Naive B cell (primary cell): Measurements from ENCODE around the gene BDNF. TPM values are rescaled to one million over a fixed set of nuclear protein-coding genes. Genes with fewer than 3 reads are reported as not detected.

Experiments
- ATAC-seq, 2 donors: fragments of 150-1000 bp; cut with Tn5 transposase; 2 replicates each; pipeline ENCODE4 v1.10.0; 2021; ENCODE audit warnings: low read depth in 2 of 2, mild to moderate bottlenecking in 2 of 2, moderate library complexity in 2 of 2
- DNase-seq: peaks from one replicate; pipeline ENCODE4 v3.0.0; 2022
- H3K27ac Mint-ChIP-seq, 6 donors: one replicate each; pipeline ENCODE4 v1.8.0; 2020 to 2022; ENCODE audit warnings: mild to moderate bottlenecking in 6 of 6, mixed read lengths in 6 of 6, moderate library complexity in 5 of 6, inconsistent platforms in 2 of 6
- H3K27me3 Mint-ChIP-seq, 3 donors: one replicate each; pipeline ENCODE4 v1.8.0; 2021 to 2022; ENCODE audit warnings: mixed read lengths in 3 of 3, mild to moderate bottlenecking in 1 of 3
- H3K36me3 Mint-ChIP-seq, 2 donors: one replicate each; pipeline ENCODE4 v1.8.0; 2020 to 2022; ENCODE audit warnings: mixed read lengths in 2 of 2, inconsistent platforms in 1 of 2, mild to moderate bottlenecking in 1 of 2
- H3K4me1 Mint-ChIP-seq, 3 donors: one replicate each; pipeline ENCODE4 v1.8.0; 2020 to 2022; ENCODE audit warnings: mixed read lengths in 3 of 3, inconsistent platforms in 1 of 3, mild to moderate bottlenecking in 1 of 3, moderate library complexity in 1 of 3
- H3K4me3 Mint-ChIP-seq, 8 donors: one replicate each; pipeline ENCODE4 v1.8.0; 2020 to 2022; ENCODE audit warnings: mild to moderate bottlenecking in 8 of 8, mixed read lengths in 8 of 8, moderate library complexity in 8 of 8, inconsistent platforms in 2 of 8
- H3K9me3 Mint-ChIP-seq, 7 donors: one replicate each; pipeline ENCODE4 v1.8.0; 2020 to 2022; ENCODE audit warnings: mixed read lengths in 7 of 7, mild to moderate bottlenecking in 5 of 7, inconsistent platforms in 2 of 7, moderate library complexity in 1 of 7
- polyA plus RNA-seq, 6 donors: library from polyadenylated mRNA; unstranded; fragments of 300-500 nt; fragmentation: Illumina TruSeq; gene quantifications; one replicate each; pipeline ENCODE4 v1.2.3, GENCODE V29; 2021; ENCODE audit warnings: low read depth in 6 of 6

The BDNF gene
- polyA plus RNA-seq, 6 donors from 2014 or later = 0.06 TPM; not detected in 5

- no peak for DNase-seq
- H3K36me3 Mint-ChIP-seq = no peaks in the 10 kb centered on the region
Observed at GRCh38 chr11:27701355-27702105, 1.3 kb upstream of the BDNF start.

GRCh38 chr11:27699926-27700350 lies 317 bp downstream of the BDNF start:
- peaks cover 0 to 4% (median 0%) of the 10 kb centered on the region in 7 donors for H3K9me3 Mint-ChIP-seq
- H3K27ac Mint-ChIP-seq = peak overlapping the region in 1 of 6 donors; percentile 53
- peaks cover 20 to 30% (median 28%) of the 10 kb centered on the region in 3 donors for H3K4me1 Mint-ChIP-seq
- H3K27me3 Mint-ChIP-seq = peaks cover 58 to 85% (median 80%) of the 10 kb centered on the region in 3 donors
- no peak for DNase-seq
- H3K4me3 Mint-ChIP-seq = peak overlapping the region in 6 of 8 donors; percentile 58 to 93 (median 70)
- no peak for ATAC-seq
- no peaks in the 10 kb centered on the region for H3K36me3 Mint-ChIP-seq

More at GRCh38 chr11:27701355-27702105, 1.3 kb upstream of the BDNF start:
- H3K27me3 Mint-ChIP-seq = peaks cover 66 to 82% (median 71%) of the 10 kb centered on the region in 3 donors
- H3K9me3 Mint-ChIP-seq = peaks cover 0 to 4% (median 0%) of the 10 kb centered on the region in 7 donors
- H3K4me1 Mint-ChIP-seq = peaks cover 20 to 30% (median 28%) of the 10 kb centered on the region in 3 donors
- peak overlapping the region in 1 of 6 donors; percentile 34 for H3K27ac Mint-ChIP-seq
- H3K4me3 Mint-ChIP-seq = peak overlapping the region; percentile 73 to 93 (median 84)
- peak; percentile 25 to 30 for ATAC-seq

- H3K27ac Mint-ChIP-seq = peak overlapping the region in 1 of 6 donors; percentile 53
- ATAC-seq (no peak), DNase-seq (no peak)
- H3K9me3 Mint-ChIP-seq = peaks cover 0 to 4% (median 0%) of the 10 kb centered on the region in 7 donors
- H3K36me3 Mint-ChIP-seq = no peaks in the 10 kb centered on the region
- H3K27me3 Mint-ChIP-seq = peaks cover 52 to 80% (median 74%) of the 10 kb centered on the region in 3 donors
- peak overlapping the region in 7 of 8 donors; percentile 58 to 93 (median 71) for H3K4me3 Mint-ChIP-seq
- H3K4me1 Mint-ChIP-seq = peaks cover 20 to 30% (median 28%) of the 10 kb centered on the region in 3 donors
Observed at GRCh38 chr11:27699242-27699925, 871 bp downstream of the BDNF start.

GRCh38 chr11:27698872-27699241 lies 1.4 kb downstream of the BDNF start:
- H3K27me3 Mint-ChIP-seq = peaks cover 55 to 79% (median 74%) of the 10 kb centered on the region in 3 donors
- peak; percentile 23 for DNase-seq
- no peaks in the 10 kb centered on the region for H3K36me3 Mint-ChIP-seq
- H3K4me1 Mint-ChIP-seq = peaks cover 20 to 30% (median 28%) of the 10 kb centered on the region in 3 donors
- peak overlapping the region in 6 of 8 donors; percentile 10 to 93 (median 67) for H3K4me3 Mint-ChIP-seq
- ATAC-seq = peak in 1 of 2 donors; percentile 58
- peaks cover 0 to 4% (median 0%) of the 10 kb centered on the region in 7 donors for H3K9me3 Mint-ChIP-seq
- no peak overlapping the region for H3K27ac Mint-ChIP-seq

GRCh38 chr11:27697679-27698275 lies 2.5 kb downstream of the BDNF start:
- DNase-seq = no peak
- Mint-ChIP-seq H3K36me3 (no peaks in the 10 kb centered on the region), H3K27ac (no peak overlapping the region), H3K27me3 (peaks cover 48 to 70% (median 69%) of the 10 kb centered on the region in 3 donors), H3K9me3 (peaks cover 0 to 4% (median 0%) of the 10 kb centered on the region in 7 donors), H3K4me3 (no peak overlapping the region), H3K4me1 (peaks cover 20 to 30% (median 28%) of the 10 kb centered on the region in 3 donors)
- no peak for ATAC-seq

- H3K4me3 Mint-ChIP-seq = no peak overlapping the region
- H3K36me3 Mint-ChIP-seq = no peaks in the 10 kb centered on the region
- H3K9me3 Mint-ChIP-seq = peaks cover 0 to 4% (median 0%) of the 10 kb centered on the region in 7 donors
- DNase-seq (no peak), ATAC-seq (no peak)
- H3K27ac Mint-ChIP-seq = no peak overlapping the region
- peaks cover 20 to 29% (median 28%) of the 10 kb centered on the region in 3 donors for H3K4me1 Mint-ChIP-seq
- H3K27me3 Mint-ChIP-seq = peaks cover 44 to 64% (median 62%) of the 10 kb centered on the region in 3 donors
Observed at GRCh38 chr11:27696961-27697360, 3.3 kb downstream of the BDNF start.

GRCh38 chr11:27696115-27696514 lies 4.1 kb downstream of the BDNF start:
- DNase-seq (no peak), ATAC-seq (no peak)
- peaks cover 17 to 23% (median 20%) of the 10 kb centered on the region in 3 donors for H3K4me1 Mint-ChIP-seq
- H3K4me3 Mint-ChIP-seq = no peak overlapping the region
- no peak overlapping the region for H3K27ac Mint-ChIP-seq
- no peaks in the 10 kb centered on the region for H3K36me3 Mint-ChIP-seq
- H3K9me3 Mint-ChIP-seq = peaks cover 0 to 4% (median 0%) of the 10 kb centered on the region in 7 donors
- H3K27me3 Mint-ChIP-seq = peaks cover 37 to 55% (median 53%) of the 10 kb centered on the region in 3 donors

- H3K27me3 Mint-ChIP-seq = peaks cover 35 to 48% (median 44%) of the 10 kb centered on the region in 3 donors
- ATAC-seq = no peak
Observed at GRCh38 chr11:27694992-27695391, 5.3 kb downstream of the BDNF start.

GRCh38 chr11:27693398-27693797 lies 6.9 kb downstream of the BDNF start:
- no peaks in the 10 kb centered on the region for H3K36me3 Mint-ChIP-seq
- H3K9me3 Mint-ChIP-seq = no peaks in the 10 kb centered on the region
- H3K27me3 Mint-ChIP-seq = peaks cover 24 to 32% (median 28%) of the 10 kb centered on the region in 3 donors
- H3K4me3 Mint-ChIP-seq = no peak overlapping the region
- no peak for ATAC-seq
- no peaks in the 10 kb centered on the region for H3K4me1 Mint-ChIP-seq
- no peak overlapping the region for H3K27ac Mint-ChIP-seq
- no peak for DNase-seq

More at GRCh38 chr11:27694992-27695391, 5.3 kb downstream of the BDNF start:
- no peak for DNase-seq
- H3K4me1 Mint-ChIP-seq = peaks cover 12 to 16% (median 15%) of the 10 kb centered on the region in 3 donors
- no peak overlapping the region for H3K4me3 Mint-ChIP-seq
- H3K27ac Mint-ChIP-seq = no peak overlapping the region
- no peaks in the 10 kb centered on the region for H3K36me3 Mint-ChIP-seq
- peaks cover 0 to 4% (median 0%) of the 10 kb centered on the region in 7 donors for H3K9me3 Mint-ChIP-seq

GRCh38 chr11:27692781-27693180 lies 7.5 kb downstream of the BDNF start:
- peaks cover 22 to 29% (median 23%) of the 10 kb centered on the region in 3 donors for H3K27me3 Mint-ChIP-seq
- H3K27ac Mint-ChIP-seq = no peak overlapping the region
- H3K36me3 Mint-ChIP-seq = no peaks in the 10 kb centered on the region
- no peak overlapping the region for H3K4me3 Mint-ChIP-seq
- no peaks in the 10 kb centered on the region for H3K9me3 Mint-ChIP-seq
- no peak for DNase-seq
- ATAC-seq = no peak
- H3K4me1 Mint-ChIP-seq = no peaks in the 10 kb centered on the region

- H3K27me3 Mint-ChIP-seq = peaks cover 0 to 6% (median 3%) of the 10 kb centered on the region in 3 donors
- H3K36me3 Mint-ChIP-seq = no peaks in the 10 kb centered on the region
- no peak for ATAC-seq
- H3K9me3 Mint-ChIP-seq = peaks cover 0 to 4% (median under 1%) of the 10 kb centered on the region in 7 donors
- no peak for DNase-seq
- H3K27ac Mint-ChIP-seq = no peak overlapping the region
- H3K4me3 Mint-ChIP-seq = no peak overlapping the region
- H3K4me1 Mint-ChIP-seq = no peaks in the 10 kb centered on the region
Observed at GRCh38 chr11:27688076-27688475, 12.2 kb downstream of the BDNF start.

GRCh38 chr11:27681664-27682063 lies 18.6 kb downstream of the BDNF start:
- Mint-ChIP-seq H3K27ac (no peak overlapping the region), H3K36me3 (no peaks in the 10 kb centered on the region), H3K4me1 (no peaks in the 10 kb centered on the region), H3K9me3 (peaks cover 0 to 7% (median 3%) of the 10 kb centered on the region in 7 donors), H3K4me3 (no peak overlapping the region), H3K27me3 (no peaks in the 10 kb centered on the region)
- DNase-seq (no peak), ATAC-seq (no peak)
